GM12875 (cell line): ENCODE measurements around the gene APBB3.
A peak's percentile ranks its signal among the peaks of the same experiment; 100 is the strongest.

ENCODE experiments used
- H3K4me3 ChIP-seq: one replicate; pipeline ENCODE4 v1.5.1; 2011; ENCODE audit warnings: low read depth, low read length, control low read depth
- CTCF ChIP-seq: IDR thresholded peaks from 2 replicates; pipeline ENCODE4 v1.5.1; 2011; ENCODE audit warnings: low read depth, mild to moderate bottlenecking, control low read depth, inconsistent platforms, low read length, moderate library complexity, borderline replicate concordance; ENCODE audit not compliant: insufficient read depth

APBB3 gene

GRCh38 chr5:140567871-140568270, 3.5 kb upstream of the APBB3 start:
- H3K4me3 ChIP-seq: no peak overlapping the region
- no peak for TF ChIP-seq CTCF

- no peak for TF ChIP-seq CTCF
- no peak overlapping the region for H3K4me3 ChIP-seq
Observed at GRCh38 chr5:140567136-140567818, 2.9 kb upstream of the APBB3 start.

- no peak overlapping the region for H3K4me3 ChIP-seq
- no peak for TF ChIP-seq CTCF
Observed at GRCh38 chr5:140566665-140567064, 2.3 kb upstream of the APBB3 start.

GRCh38 chr5:140565780-140566095, 1.3 kb upstream of the APBB3 start:
- no peak for TF ChIP-seq CTCF
- H3K4me3 ChIP-seq: peak overlapping the region; percentile 92

GRCh38 chr5:140565024-140565779, 804 bp upstream of the APBB3 start:
- H3K4me3 ChIP-seq: peak overlapping the region; percentile 92
- no peak for TF ChIP-seq CTCF

GRCh38 chr5:140563596-140563995, 802 bp downstream of the APBB3 start:
- H3K4me3 ChIP-seq: peak overlapping the region; percentile 92
- TF ChIP-seq CTCF: no peak
